Neural crest cell (in vitro differentiated cells): Measurements from ENCODE around the gene LBX1. TPM values are rescaled to one million over a fixed set of nuclear protein-coding genes. Genes with fewer than 3 reads are reported as not detected.
A peak's percentile ranks its signal among the peaks of the same experiment; 100 is the strongest.

Experiments
- DNase-seq: peaks from one replicate; pipeline ENCODE4 v3.0.0; 2021; ENCODE audit warnings: low read depth, mixed read lengths, low spot score
- H3K27ac Mint-ChIP-seq: one replicate; pipeline ENCODE4 v1.8.0; 2021; ENCODE audit warnings: mild to moderate bottlenecking, mixed read lengths; ENCODE audit not compliant: unreplicated experiment
- H3K27me3 Mint-ChIP-seq: 2 replicates; pipeline ENCODE4 v1.8.0; 2021; ENCODE audit warnings: low read depth, mild to moderate bottlenecking, mixed read lengths
- H3K36me3 Mint-ChIP-seq: 2 replicates; pipeline ENCODE4 v1.8.0; 2021; ENCODE audit warnings: low read depth, mild to moderate bottlenecking, mixed read lengths
- H3K4me1 Mint-ChIP-seq: 2 replicates; pipeline ENCODE4 v1.8.0; 2021; ENCODE audit warnings: mixed read lengths
- H3K4me3 Mint-ChIP-seq: one replicate; pipeline ENCODE4 v1.8.0; 2021; ENCODE audit warnings: mild to moderate bottlenecking, mixed read lengths
- H3K9me3 Mint-ChIP-seq: 2 replicates; pipeline ENCODE4 v1.8.0; 2021; ENCODE audit warnings: mixed read lengths
- CTCF ChIP-seq: fragments of 200-600 bp; sonication (generic); conservative IDR thresholded peaks from 2 replicates; pipeline ENCODE4 v1.5.0; 2021; ENCODE audit warnings: antibody characterized with exemption, mild to moderate bottlenecking
- total RNA-seq: library from RNA; stranded (reverse); gene quantifications from 2 replicates; pipeline ENCODE4 v1.2.1, GENCODE V29; 2021

The LBX1 gene
- total RNA-seq, 1 donor from 2014 or later = 1.1 TPM

- peaks cover 21% of the 10 kb centered on the region for H3K4me1 Mint-ChIP-seq
- H3K27me3 Mint-ChIP-seq = peaks cover 98% of the 10 kb centered on the region
- no peaks in the 10 kb centered on the region for H3K9me3 Mint-ChIP-seq
- DNase-seq = no peak
- no peak for TF ChIP-seq CTCF
- no peak overlapping the region for H3K27ac Mint-ChIP-seq
- no peaks in the 10 kb centered on the region for H3K36me3 Mint-ChIP-seq
- H3K4me3 Mint-ChIP-seq = peak overlapping the region; percentile 20
These were observed 9.3 kb downstream of the LBX1 start for GRCh38 chr10:101219946-101220451.

- no peak overlapping the region for H3K27ac Mint-ChIP-seq
- peak overlapping the region; percentile 20 for H3K4me3 Mint-ChIP-seq
- no peaks in the 10 kb centered on the region for H3K9me3 Mint-ChIP-seq
- H3K4me1 Mint-ChIP-seq = peaks cover 22% of the 10 kb centered on the region
- no peak for DNase-seq
- TF ChIP-seq CTCF = no peak
- H3K27me3 Mint-ChIP-seq = peaks cover 99% of the 10 kb centered on the region
- H3K36me3 Mint-ChIP-seq = no peaks in the 10 kb centered on the region
These were observed 9.9 kb downstream of the LBX1 start for GRCh38 chr10:101219139-101219945.

GRCh38 chr10:101218351-101219138 lies 10.7 kb downstream of the LBX1 start:
- H3K9me3 Mint-ChIP-seq = no peaks in the 10 kb centered on the region
- H3K36me3 Mint-ChIP-seq = no peaks in the 10 kb centered on the region
- peaks cover 100% of the 10 kb centered on the region for H3K27me3 Mint-ChIP-seq
- H3K4me1 Mint-ChIP-seq = peaks cover 28% of the 10 kb centered on the region
- no peak for TF ChIP-seq CTCF
- H3K27ac Mint-ChIP-seq = no peak overlapping the region
- no peak for DNase-seq
- peak overlapping the region; percentile 52 for H3K4me3 Mint-ChIP-seq

GRCh38 chr10:101217450-101218281 lies 11.6 kb downstream of the LBX1 start:
- Mint-ChIP-seq H3K27me3 (peaks cover 100% of the 10 kb centered on the region), H3K4me3 (peak overlapping the region; percentile 16), H3K9me3 (no peaks in the 10 kb centered on the region), H3K4me1 (peaks cover 30% of the 10 kb centered on the region), H3K36me3 (no peaks in the 10 kb centered on the region), H3K27ac (no peak overlapping the region)
- DNase-seq = peak; percentile 74
- peak; percentile 54 for TF ChIP-seq CTCF

- H3K9me3 Mint-ChIP-seq = no peaks in the 10 kb centered on the region
- no peak overlapping the region for H3K4me3 Mint-ChIP-seq
- no peak for TF ChIP-seq CTCF
- no peak overlapping the region for H3K27ac Mint-ChIP-seq
- no peak for DNase-seq
- peaks cover 28% of the 10 kb centered on the region for H3K4me1 Mint-ChIP-seq
- peaks cover 100% of the 10 kb centered on the region for H3K27me3 Mint-ChIP-seq
- no peaks in the 10 kb centered on the region for H3K36me3 Mint-ChIP-seq
These were observed 12.2 kb downstream of the LBX1 start for GRCh38 chr10:101217044-101217425.
